Suprapubic skin (tissue), 4 donors: ENCODE data around the gene ALOXE3.

Experiments used
- EP300 ChIP-seq: sonication (generic); formaldehyde crosslinking; IDR thresholded peaks from one replicate; pipeline ENCODE4 v1.6.1; 2017; ENCODE audit warnings: antibody characterized with exemption
- POLR2A ChIP-seq, 2 donors: fragments of 450-650 bp; IDR thresholded peaks; one replicate each; pipeline ENCODE4 v1.6.1; 2017; ENCODE audit warnings: antibody characterized with exemption in 2 of 2, mild to moderate bottlenecking in 2 of 2, moderate library complexity in 2 of 2
- POLR2AphosphoS5 ChIP-seq, 3 donors: sonication (generic); formaldehyde crosslinking; IDR thresholded peaks; one replicate each; pipeline ENCODE4 v1.6.1; 2017; ENCODE audit warnings: antibody characterized with exemption in 3 of 3
- TF ChIP-seq, protein P1 (sequence below), 2 donors: fragments of 200-600 bp in 1 of 2; fragments of 450-650 bp in 1 of 2; sonication (generic) in 1 of 2; IDR thresholded peaks; one replicate each; pipeline ENCODE4 v1.5.1; 2016 to 2019; ENCODE audit warnings: antibody characterized with exemption in 2 of 2, mild to moderate bottlenecking in 1 of 2, moderate library complexity in 1 of 2

DNA sequence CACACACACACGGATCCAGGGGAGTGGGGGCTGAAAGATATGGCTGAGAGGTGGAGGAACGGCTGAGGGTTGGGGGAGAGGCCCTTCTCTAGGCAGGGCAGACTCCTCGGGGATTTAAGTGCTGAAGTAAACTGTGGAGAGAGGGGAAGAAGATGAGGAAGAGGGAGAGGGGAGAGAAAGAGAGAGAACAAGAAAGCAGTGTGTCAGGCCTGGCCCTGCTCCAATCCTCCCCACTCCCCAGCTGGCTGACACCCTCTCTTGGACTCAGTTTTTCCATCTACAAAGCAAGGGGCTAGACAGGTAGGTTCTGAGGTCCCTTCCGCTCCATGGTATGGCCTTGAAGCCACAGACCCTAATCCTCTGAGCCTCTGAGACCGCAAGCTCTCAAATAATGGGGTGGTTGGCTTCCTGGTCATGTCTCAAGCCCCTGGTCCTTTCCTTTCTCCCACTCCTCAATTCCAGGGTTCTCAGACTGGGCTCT lies 42.5 kb upstream of the ALOXE3 start:
- TF ChIP-seq POLR2A (IDR thresholded peaks at IDR 0.05) (no peak), POLR2AphosphoS5 (IDR thresholded peaks at IDR 0.05) (no peak), EP300 (no peak)
- TF ChIP-seq, protein P1, sequence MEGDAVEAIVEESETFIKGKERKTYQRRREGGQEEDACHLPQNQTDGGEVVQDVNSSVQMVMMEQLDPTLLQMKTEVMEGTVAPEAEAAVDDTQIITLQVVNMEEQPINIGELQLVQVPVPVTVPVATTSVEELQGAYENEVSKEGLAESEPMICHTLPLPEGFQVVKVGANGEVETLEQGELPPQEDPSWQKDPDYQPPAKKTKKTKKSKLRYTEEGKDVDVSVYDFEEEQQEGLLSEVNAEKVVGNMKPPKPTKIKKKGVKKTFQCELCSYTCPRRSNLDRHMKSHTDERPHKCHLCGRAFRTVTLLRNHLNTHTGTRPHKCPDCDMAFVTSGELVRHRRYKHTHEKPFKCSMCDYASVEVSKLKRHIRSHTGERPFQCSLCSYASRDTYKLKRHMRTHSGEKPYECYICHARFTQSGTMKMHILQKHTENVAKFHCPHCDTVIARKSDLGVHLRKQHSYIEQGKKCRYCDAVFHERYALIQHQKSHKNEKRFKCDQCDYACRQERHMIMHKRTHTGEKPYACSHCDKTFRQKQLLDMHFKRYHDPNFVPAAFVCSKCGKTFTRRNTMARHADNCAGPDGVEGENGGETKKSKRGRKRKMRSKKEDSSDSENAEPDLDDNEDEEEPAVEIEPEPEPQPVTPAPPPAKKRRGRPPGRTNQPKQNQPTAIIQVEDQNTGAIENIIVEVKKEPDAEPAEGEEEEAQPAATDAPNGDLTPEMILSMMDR (IDR thresholded peaks at IDR 0.05), result no peak
